Lower lobe of right lung (tissue), 2 donors: ENCODE results near the gene L3MBTL4. TPM values are rescaled to one million over a fixed set of nuclear protein-coding genes. Genes with fewer than 3 reads are reported as not detected.

Experiments
- ATAC-seq, 2 donors: fragments of 200-7000 bp; cut with Tn5 transposase; one replicate each; pipeline ENCODE4 v1.9.1; 2020 to 2022; ENCODE audit warnings: mild to moderate bottlenecking in 2 of 2, moderate library complexity in 2 of 2
- DNase-seq: peaks from one replicate; pipeline ENCODE4 v3.0.0-alpha.2; 2020
- H3K27ac ChIP-seq: fragments of 200-600 bp; one replicate; pipeline ENCODE4 v1.8.0; 2022
- H3K27me3 ChIP-seq: fragments of 200-600 bp; one replicate; pipeline ENCODE4 v1.8.0; 2022; ENCODE audit warnings: low read depth
- H3K36me3 ChIP-seq: fragments of 200-600 bp; one replicate; pipeline ENCODE4 v1.8.0; 2022; ENCODE audit warnings: mild to moderate bottlenecking
- H3K4me1 ChIP-seq: fragments of 200-600 bp; one replicate; pipeline ENCODE4 v1.8.0; 2022
- H3K4me3 ChIP-seq: fragments of 200-600 bp; one replicate; pipeline ENCODE4 v1.8.0; 2022; ENCODE audit warnings: mild to moderate bottlenecking
- H3K9me3 ChIP-seq: fragments of 200-600 bp; one replicate; pipeline ENCODE4 v1.8.0; 2022
- intact Hi-C: fragments of 100-400 bp; cut with DNase I; formaldehyde crosslinking; loops from one replicate; pipeline ENCODE4 v1.11.0; 2022
- microRNA-seq: library from miRNA; unstranded; fragments of <30 nt; microRNA quantifications from one replicate; pipeline ENCODE4 v1.2.0, GENCODE V29; 2020; ENCODE audit warnings: borderline number of aligned reads
- total RNA-seq: library from RNA; stranded (reverse); fragmentation: NEBNext Ultra II Directional; extraction: Animal tissue kit (Norgen Biotek cat#: 25700); gene quantifications from one replicate; pipeline ENCODE4 v1.2.1, GENCODE V29; 2021
- TF ChIP-seq, protein P1 (sequence below): fragments of 200-600 bp; IDR thresholded peaks from one replicate; pipeline ENCODE4 v1.8.0; 2022; ENCODE audit warnings: antibody characterized with exemption, mild to moderate bottlenecking
- donor health status: DM: no; HTN: yes; CAD: no; lungs with severe emphysema.

Gene L3MBTL4
- total RNA-seq, 1 donor from 2014 or later = 16.9 TPM

GRCh38 chr18:5914951-5915350 is 499.8 kb downstream of the L3MBTL4 start:
- DNase-seq (no peak), ATAC-seq (no peak)
- TF ChIP-seq, protein P1, sequence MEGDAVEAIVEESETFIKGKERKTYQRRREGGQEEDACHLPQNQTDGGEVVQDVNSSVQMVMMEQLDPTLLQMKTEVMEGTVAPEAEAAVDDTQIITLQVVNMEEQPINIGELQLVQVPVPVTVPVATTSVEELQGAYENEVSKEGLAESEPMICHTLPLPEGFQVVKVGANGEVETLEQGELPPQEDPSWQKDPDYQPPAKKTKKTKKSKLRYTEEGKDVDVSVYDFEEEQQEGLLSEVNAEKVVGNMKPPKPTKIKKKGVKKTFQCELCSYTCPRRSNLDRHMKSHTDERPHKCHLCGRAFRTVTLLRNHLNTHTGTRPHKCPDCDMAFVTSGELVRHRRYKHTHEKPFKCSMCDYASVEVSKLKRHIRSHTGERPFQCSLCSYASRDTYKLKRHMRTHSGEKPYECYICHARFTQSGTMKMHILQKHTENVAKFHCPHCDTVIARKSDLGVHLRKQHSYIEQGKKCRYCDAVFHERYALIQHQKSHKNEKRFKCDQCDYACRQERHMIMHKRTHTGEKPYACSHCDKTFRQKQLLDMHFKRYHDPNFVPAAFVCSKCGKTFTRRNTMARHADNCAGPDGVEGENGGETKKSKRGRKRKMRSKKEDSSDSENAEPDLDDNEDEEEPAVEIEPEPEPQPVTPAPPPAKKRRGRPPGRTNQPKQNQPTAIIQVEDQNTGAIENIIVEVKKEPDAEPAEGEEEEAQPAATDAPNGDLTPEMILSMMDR = no peak
- intact Hi-C loops = no loop called here
- H3K9me3 ChIP-seq = no peaks in the 10 kb centered on the region
- no peak overlapping the region for H3K27ac ChIP-seq
- no peaks in the 10 kb centered on the region for H3K4me1 ChIP-seq
- H3K36me3 ChIP-seq = no peaks in the 10 kb centered on the region
- no peaks in the 10 kb centered on the region for H3K27me3 ChIP-seq
- no peak overlapping the region for H3K4me3 ChIP-seq

GRCh38 chr18:5914016-5914415 is 500.7 kb downstream of the L3MBTL4 start:
- no peak overlapping the region for H3K4me3 ChIP-seq
- no peaks in the 10 kb centered on the region for H3K4me1 ChIP-seq
- TF ChIP-seq, protein P1 = no peak
- H3K27me3 ChIP-seq = no peaks in the 10 kb centered on the region
- ATAC-seq (no peak), DNase-seq (no peak)
- no peaks in the 10 kb centered on the region for H3K36me3 ChIP-seq
- no peak overlapping the region for H3K27ac ChIP-seq
- no peaks in the 10 kb centered on the region for H3K9me3 ChIP-seq
- intact Hi-C loops = no loop called here

- Histone ChIP-seq H3K4me1 (no peaks in the 10 kb centered on the region), H3K36me3 (no peaks in the 10 kb centered on the region), H3K4me3 (no peak overlapping the region), H3K27me3 (no peaks in the 10 kb centered on the region), H3K9me3 (no peaks in the 10 kb centered on the region), H3K27ac (no peak overlapping the region)
- intact Hi-C loops = no loop called here
- TF ChIP-seq, protein P1 = no peak
- ATAC-seq (peak; percentile 53 to 79), DNase-seq (peak; percentile 52)
Observed at GRCh38 chr18:5912566-5912965, 502.1 kb downstream of the L3MBTL4 start.

- ATAC-seq (no peak), DNase-seq (no peak)
- TF ChIP-seq, protein P1 = no peak
- Histone ChIP-seq H3K4me3 (no peak overlapping the region), H3K27me3 (no peaks in the 10 kb centered on the region), H3K9me3 (no peaks in the 10 kb centered on the region), H3K4me1 (no peaks in the 10 kb centered on the region), H3K27ac (no peak overlapping the region), H3K36me3 (no peaks in the 10 kb centered on the region)
- intact Hi-C loops = no loop called here
Observed at GRCh38 chr18:5909125-5909524, 505.6 kb downstream of the L3MBTL4 start.

Small RNA genes within 50 kb of the gene (microRNA-seq; reads per million reads assigned to microRNA genes)
- not detected for gene MIR4317
